A549 (cell line): ENCODE results near the gene OR1Q1. TPM values are rescaled to one million over a fixed set of nuclear protein-coding genes. Genes with fewer than 3 reads are reported as not detected.

ENCODE experiments used
- ATAC-seq, 2 experiments: fragments of 200-7000 bp in 1 of 2; fragments of >200 bp in 1 of 2; cut with Nextera tagmentation in 1 of 2; cut with Tn5 transposase in 1 of 2; 3 replicates each; pipeline versions ENCODE4 v1.8.0 to v1.9.1; 2018 to 2020; ENCODE audit warnings: mild to moderate bottlenecking in 1 of 2, moderate library complexity in 1 of 2
- CTCF ChIA-PET: fragments of 300-600 bp; sonication (Branson Sonifier 250); formaldehyde crosslinking; extraction: SDS; loops from one replicate; lab custom pipeline; 2021; ENCODE audit warnings: antibody characterized with exemption, inconsistent platforms; lab: Yijun Ruan, JAX
- POLR2A ChIA-PET: fragments of 350-600 bp; formaldehyde crosslinking; extraction: SDS; loops from one replicate; lab custom pipeline; 2021; ENCODE audit warnings: antibody characterized with exemption, inconsistent platforms; lab: Yijun Ruan, JAX
- DNase-seq, 2 experiments: peaks; one replicate each; pipeline versions ENCODE4 v3.0.0 to v3.0.0-alpha.2; 2011 to 2016; ENCODE audit warnings: low read depth in 1 of 2, low spot score in 1 of 2
- FAIRE-seq: peaks from 2 replicates; lab custom pipeline; 2011; peaks lifted over from hg19 to GRCh38; lab: Jason Lieb, UNC
- H3K27ac ChIP-seq, 2 experiments: fragments of >200 bp; sonication (Bioruptor Twin); formaldehyde crosslinking; 3 replicates each; pipeline ENCODE4 v1.5.1; 2016 to 2017
- H3K4me1 ChIP-seq: fragments of >200 bp; sonication (Bioruptor Twin); formaldehyde crosslinking; 3 replicates; pipeline ENCODE4 v1.6.1; 2016
- H3K4me2 ChIP-seq: fragments of >200 bp; sonication (Bioruptor Twin); formaldehyde crosslinking; 3 replicates; pipeline ENCODE4 v1.6.1; 2016
- H3K4me3 ChIP-seq: fragments of >200 bp; sonication (Bioruptor Twin); formaldehyde crosslinking; 3 replicates; pipeline ENCODE4 v1.5.1; 2016
- H3K9me3 ChIP-seq: fragments of >200 bp; sonication (Bioruptor Twin); formaldehyde crosslinking; 3 replicates; pipeline ENCODE4 v1.6.1; 2016
- ATOH8 ChIP-seq: fragments of 250-450 bp; sonication (Bioruptor Pico); IDR thresholded peaks from 2 replicates; pipeline ENCODE4 v1.5.0; 2020; ENCODE audit warnings: low read depth, mild to moderate bottlenecking, moderate library complexity
- CBX2 ChIP-seq: fragments of 200-600 bp; sonication (generic); IDR thresholded peaks from 2 replicates; pipeline ENCODE4 v1.6.1; 2016; ENCODE audit warnings: low read depth, mild to moderate bottlenecking, borderline replicate concordance
- CHD2 ChIP-seq: fragments of 150-350 bp; IDR thresholded peaks from 2 replicates; pipeline ENCODE4 v1.6.1; 2014; ENCODE audit warnings: low read length; ENCODE audit not compliant: partially characterized antibody
- CHD4 ChIP-seq: fragments of 200-600 bp; sonication (generic); IDR thresholded peaks from 2 replicates; pipeline ENCODE4 v1.6.1; 2016; ENCODE audit warnings: antibody characterized with exemption, mild to moderate bottlenecking, borderline replicate concordance
- CTCF ChIP-seq: fragments of >200 bp; sonication (Bioruptor Twin); formaldehyde crosslinking; IDR thresholded peaks from 3 replicates; pipeline ENCODE4 v1.5.1; 2016
- EHF ChIP-seq: fragments of 250-450 bp; sonication (Bioruptor Pico); IDR thresholded peaks from 2 replicates; pipeline ENCODE4 v1.5.0; 2020; ENCODE audit warnings: mild to moderate bottlenecking
- FOSB ChIP-seq: fragments of 250-450 bp; sonication (Bioruptor Pico); IDR thresholded peaks from 2 replicates; pipeline ENCODE4 v1.5.0; 2020; ENCODE audit warnings: mild to moderate bottlenecking, moderate library complexity
- HDAC2 ChIP-seq: fragments of 200-600 bp; sonication (generic); IDR thresholded peaks from 2 replicates; pipeline ENCODE4 v1.6.1; 2016
- HOXB13 ChIP-seq: fragments of 250-450 bp; sonication (Bioruptor Pico); IDR thresholded peaks from 2 replicates; pipeline ENCODE4 v1.5.0; 2020; ENCODE audit warnings: low read depth, mild to moderate bottlenecking, moderate library complexity
- HOXB5 ChIP-seq: fragments of 250-450 bp; sonication (Bioruptor Pico); IDR thresholded peaks from 2 replicates; pipeline ENCODE4 v1.5.0; 2020; ENCODE audit warnings: mild to moderate bottlenecking, moderate library complexity
- KDM1A ChIP-seq: fragments of 200-600 bp; sonication (generic); IDR thresholded peaks from 2 replicates; pipeline ENCODE4 v1.6.1; 2016; ENCODE audit warnings: low read depth, mild to moderate bottlenecking
- KDM5A ChIP-seq: fragments of 200-600 bp; sonication (generic); IDR thresholded peaks from 2 replicates; pipeline ENCODE4 v1.6.1; 2016; ENCODE audit warnings: antibody characterized with exemption, mild to moderate bottlenecking
- MYC ChIP-seq: IDR thresholded peaks from 2 replicates; pipeline ENCODE4 v1.6.1; 2012; ENCODE audit warnings: mild to moderate bottlenecking, inconsistent platforms, low read length, improper control_type of control experiment, borderline replicate concordance
- NFE2L2 ChIP-seq: fragments of 150-350 bp; conservative IDR thresholded peaks from 2 replicates; pipeline ENCODE4 v1.6.1; 2014; ENCODE audit warnings: low read length
- NPAS2 ChIP-seq: fragments of 250-450 bp; sonication (Bioruptor Pico); IDR thresholded peaks from 2 replicates; pipeline ENCODE4 v1.8.0; 2022; ENCODE audit warnings: mild to moderate bottlenecking, moderate library complexity, borderline replicate concordance
- NR3C1 ChIP-seq: fragments of >200 bp; sonication (Bioruptor Twin); formaldehyde crosslinking; IDR thresholded peaks from 3 replicates; pipeline ENCODE4 v1.6.1; 2017
- RAD21 ChIP-seq, 2 experiments: fragments of >200 bp in 1 of 2; sonication (Bioruptor Twin) in 1 of 2; formaldehyde crosslinking in 1 of 2; IDR thresholded peaks in 1 of 2; conservative IDR thresholded peaks in 1 of 2; 2 replicates in 1 of 2; 3 replicates in 1 of 2; pipeline ENCODE4 v1.6.1; 2012 to 2018; ENCODE audit warnings: inconsistent platforms in 1 of 2
- RARB ChIP-seq: fragments of 250-450 bp; sonication (Bioruptor Pico); IDR thresholded peaks from 2 replicates; pipeline ENCODE4 v1.8.0; 2021; ENCODE audit warnings: mild to moderate bottlenecking, moderate library complexity
- RFX5 ChIP-seq: fragments of 450-650 bp; IDR thresholded peaks from 2 replicates; pipeline ENCODE4 v1.7.1; 2014; ENCODE audit warnings: antibody characterized with exemption, mild to moderate bottlenecking, moderate library complexity
- SREBF2 ChIP-seq: fragments of 450-650 bp; IDR thresholded peaks from 2 replicates; pipeline ENCODE4 v1.6.1; 2014; ENCODE audit warnings: mild to moderate bottlenecking, moderate library complexity
- USF2 ChIP-seq: fragments of 450-650 bp; IDR thresholded peaks from 2 replicates; pipeline ENCODE4 v1.6.1; 2014; ENCODE audit warnings: antibody characterized with exemption
- ZFP36 ChIP-seq: fragments of 450-650 bp; IDR thresholded peaks from 2 replicates; pipeline ENCODE4 v1.6.1; 2014; ENCODE audit warnings: borderline replicate concordance; ENCODE audit not compliant: partially characterized antibody
- ZNF302 ChIP-seq: fragments of 250-450 bp; sonication (Bioruptor Pico); IDR thresholded peaks from 2 replicates; pipeline ENCODE4 v1.9.0; 2021; ENCODE audit warnings: inconsistent platforms, mild to moderate bottlenecking, moderate library complexity
- WGBS: methylation state at CpG from one replicate; pipeline ENCODE4 v1.1.6; 2017; ENCODE audit errors: missing lambda C conversion rate; 5-methylcytosine and 5-hydroxymethylcytosine counted together
- polyA minus RNA-seq: library from RNA; depleted of rRNA, polyadenylated mRNA; stranded (reverse); fragments of >200 nt; gene quantifications from 2 replicates; pipeline ENCODE4 v1.2.3, GENCODE V29; 2011; rRNA and poly(A)+ RNA removed
- polyA plus RNA-seq, 4 experiments: library from polyadenylated mRNA; depleted of rRNA in 3 of 4; stranded (reverse); fragments of >200 nt; fragmentation: RNase III in 1 of 4; extraction: RNeasy Plus Mini Kit Qiagen cat#74134 plus additional on column Dnase treatment in 1 of 4; gene quantifications; 2 replicates in 3 of 4; 3 replicates in 1 of 4; pipeline ENCODE4 v1.2.3, GENCODE V29; 2011 to 2017
- TF ChIP-seq, protein P1 (sequence below): IDR thresholded peaks from 2 replicates; pipeline ENCODE4 v1.6.1; 2012; ENCODE audit warnings: low read depth, borderline replicate concordance
- TF ChIP-seq, protein P2 (sequence below): IDR thresholded peaks from 2 replicates; pipeline ENCODE4 v1.6.1; 2012
- TF ChIP-seq, protein P3 (sequence below): fragments of >200 bp; sonication (Bioruptor Twin); formaldehyde crosslinking; IDR thresholded peaks from 3 replicates; pipeline ENCODE4 v1.6.1; 2016

OR1Q1 gene, protein sequence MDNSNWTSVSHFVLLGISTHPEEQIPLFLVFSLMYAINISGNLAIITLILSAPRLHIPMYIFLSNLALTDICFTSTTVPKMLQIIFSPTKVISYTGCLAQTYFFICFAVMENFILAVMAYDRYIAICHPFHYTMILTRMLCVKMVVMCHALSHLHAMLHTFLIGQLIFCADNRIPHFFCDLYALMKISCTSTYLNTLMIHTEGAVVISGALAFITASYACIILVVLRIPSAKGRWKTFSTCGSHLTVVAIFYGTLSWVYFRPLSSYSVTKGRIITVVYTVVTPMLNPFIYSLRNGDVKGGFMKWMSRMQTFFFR
- polyA plus RNA-seq (2011; rRNA removed) (0.28 and 0.50 TPM in 2 replicates), polyA plus RNA-seq (2017; fragmentation: RNase III; extraction: RNeasy Plus Mini Kit Qiagen cat#74134 plus additional on column Dnase treatment) (0.10 to 0.11 TPM in 2 of 3 replicates, not detected in the other), polyA minus RNA-seq (0.45 and 1.4 TPM in 2 replicates)
- polyA plus RNA-seq (2012; cell fraction: cytosol; rRNA removed) = not detected in 2 replicates
- polyA plus RNA-seq (2012; cell fraction: nucleus; rRNA removed) = 0.13 and 0.15 TPM in 2 replicates

DNA sequence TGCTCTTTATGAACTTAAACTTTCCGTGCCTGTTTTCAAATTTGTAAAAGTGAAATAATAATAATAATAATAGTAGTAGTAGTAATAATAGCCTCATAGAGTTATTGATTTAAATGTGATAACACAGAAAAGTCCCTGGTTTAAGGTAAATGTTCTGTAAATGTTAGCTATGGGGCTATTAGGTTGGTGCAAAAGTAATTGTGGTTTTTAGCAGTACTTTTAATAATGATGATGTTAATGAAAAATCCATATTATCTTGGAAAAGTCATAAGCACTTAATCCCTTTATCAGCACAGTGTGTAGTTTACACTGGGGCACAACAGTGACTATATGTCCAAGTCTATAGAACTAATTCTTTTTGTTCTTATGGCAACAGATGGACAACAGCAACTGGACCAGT is at the start of gene OR1Q1:
Gene OR1Q1 (plus strand): TSS at position 377 of the 400 bp plus-strand sequence. CDS start 0 bp downstream, at position 377.
- Histone ChIP-seq H3K4me2 (no peak within 1 kb of the TSS), H3K4me1 (no peaks in the 10 kb centered on the region), H3K9me3 (no peaks in the 10 kb centered on the region), H3K27ac (no peak within 1 kb of the TSS), H3K4me3 (no peak within 1 kb of the TSS)
- no peak for DNase-seq
- no peak for FAIRE-seq
- POLR2A ChIA-PET = no interaction called here
- WGBS = 13% methylated on average over 1 of the region's 1 CpG
- no peak for ATAC-seq
- TF ChIP-seq, protein P1, sequence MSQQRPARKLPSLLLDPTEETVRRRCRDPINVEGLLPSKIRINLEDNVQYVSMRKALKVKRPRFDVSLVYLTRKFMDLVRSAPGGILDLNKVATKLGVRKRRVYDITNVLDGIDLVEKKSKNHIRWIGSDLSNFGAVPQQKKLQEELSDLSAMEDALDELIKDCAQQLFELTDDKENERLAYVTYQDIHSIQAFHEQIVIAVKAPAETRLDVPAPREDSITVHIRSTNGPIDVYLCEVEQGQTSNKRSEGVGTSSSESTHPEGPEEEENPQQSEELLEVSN = no peak
- no peak for TF ChIP-seq CTCF
- no peak for TF ChIP-seq CHD2
- TF ChIP-seq, protein P2, sequence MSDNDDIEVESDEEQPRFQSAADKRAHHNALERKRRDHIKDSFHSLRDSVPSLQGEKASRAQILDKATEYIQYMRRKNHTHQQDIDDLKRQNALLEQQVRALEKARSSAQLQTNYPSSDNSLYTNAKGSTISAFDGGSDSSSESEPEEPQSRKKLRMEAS = no peak
- TF ChIP-seq RAD21 (conservative IDR thresholded peaks at IDR 0.05 in 1 of 2, IDR thresholded peaks at IDR 0.05 in 1 of 2) = no peak
- TF ChIP-seq HOXB5 = no peak
- no peak for TF ChIP-seq FOSB (CRISPR knock-in tag)
- TF ChIP-seq USF2 = no peak
- no peak for TF ChIP-seq KDM5A
- TF ChIP-seq MYC = no peak
- TF ChIP-seq SREBF2 = no peak
- no peak for TF ChIP-seq ZNF302 (CRISPR knock-in tag)
- no peak for TF ChIP-seq NR3C1
- TF ChIP-seq, protein P3, sequence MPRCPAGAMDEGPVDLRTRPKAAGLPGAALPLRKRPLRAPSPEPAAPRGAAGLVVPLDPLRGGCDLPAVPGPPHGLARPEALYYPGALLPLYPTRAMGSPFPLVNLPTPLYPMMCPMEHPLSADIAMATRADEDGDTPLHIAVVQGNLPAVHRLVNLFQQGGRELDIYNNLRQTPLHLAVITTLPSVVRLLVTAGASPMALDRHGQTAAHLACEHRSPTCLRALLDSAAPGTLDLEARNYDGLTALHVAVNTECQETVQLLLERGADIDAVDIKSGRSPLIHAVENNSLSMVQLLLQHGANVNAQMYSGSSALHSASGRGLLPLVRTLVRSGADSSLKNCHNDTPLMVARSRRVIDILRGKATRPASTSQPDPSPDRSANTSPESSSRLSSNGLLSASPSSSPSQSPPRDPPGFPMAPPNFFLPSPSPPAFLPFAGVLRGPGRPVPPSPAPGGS = no peak
- no peak for TF ChIP-seq NPAS2 (CRISPR knock-in tag)
- no peak for TF ChIP-seq HDAC2
- CTCF ChIA-PET = no interaction called here

GRCh38 chr9:122567901-122568300 is 46.6 kb upstream of the OR1Q1 start:
- peaks cover 12% of the 10 kb centered on the region; the same call in 1 of the 3 replicates for H3K9me3 ChIP-seq
- no peak overlapping the region for H3K4me2 ChIP-seq
- 65% methylated on average over 4 of the region's 4 CpGs for WGBS
- no peak overlapping the region for H3K4me3 ChIP-seq
- POLR2A ChIA-PET = no interaction called here
- CTCF ChIA-PET = no interaction called here
- no peaks in the 10 kb centered on the region for H3K4me1 ChIP-seq
- no peak overlapping the region for H3K27ac ChIP-seq
- FAIRE-seq (no peak), ATAC-seq (no peak), DNase-seq (no peak)
- TF ChIP-seq HOXB13 (no peak), KDM1A (no peak), CHD4 (no peak), ZFP36 (no peak), CBX2 (no peak), NPAS2 (CRISPR knock-in tag) (no peak), CTCF (no peak), EHF (no peak), SREBF2 (no peak), RARB (no peak), RFX5 (no peak), ATOH8 (CRISPR knock-in tag) (no peak), HOXB5 (no peak), NFE2L2 (no peak)
- TF ChIP-seq, protein P2 = no peak
